Measurements from ENCODE around the gene RALGDS.

GRCh38 chr9:133094842-133095393, 26.1 kb downstream of the RALGDS start:
- TF ChIP-seq ZFP3 (CRISPR knock-in tag; IDR thresholded peaks at IDR 0.05) (no peak), TCF4 (CRISPR knock-in tag; IDR thresholded peaks at IDR 0.05; ENCODE audit: borderline replicate concordance) (no peak), ARNTL (CRISPR knock-in tag; IDR thresholded peaks at IDR 0.05; ENCODE audit: borderline replicate concordance, low read depth) (no peak), ZC3H10 (CRISPR knock-in tag; IDR thresholded peaks at IDR 0.05) (no peak), ESRRG (CRISPR knock-in tag; IDR thresholded peaks at IDR 0.05) (no peak), ZFP30 (CRISPR knock-in tag; IDR thresholded peaks at IDR 0.05) (no peak)
- TF ChIP-seq, protein P1, sequence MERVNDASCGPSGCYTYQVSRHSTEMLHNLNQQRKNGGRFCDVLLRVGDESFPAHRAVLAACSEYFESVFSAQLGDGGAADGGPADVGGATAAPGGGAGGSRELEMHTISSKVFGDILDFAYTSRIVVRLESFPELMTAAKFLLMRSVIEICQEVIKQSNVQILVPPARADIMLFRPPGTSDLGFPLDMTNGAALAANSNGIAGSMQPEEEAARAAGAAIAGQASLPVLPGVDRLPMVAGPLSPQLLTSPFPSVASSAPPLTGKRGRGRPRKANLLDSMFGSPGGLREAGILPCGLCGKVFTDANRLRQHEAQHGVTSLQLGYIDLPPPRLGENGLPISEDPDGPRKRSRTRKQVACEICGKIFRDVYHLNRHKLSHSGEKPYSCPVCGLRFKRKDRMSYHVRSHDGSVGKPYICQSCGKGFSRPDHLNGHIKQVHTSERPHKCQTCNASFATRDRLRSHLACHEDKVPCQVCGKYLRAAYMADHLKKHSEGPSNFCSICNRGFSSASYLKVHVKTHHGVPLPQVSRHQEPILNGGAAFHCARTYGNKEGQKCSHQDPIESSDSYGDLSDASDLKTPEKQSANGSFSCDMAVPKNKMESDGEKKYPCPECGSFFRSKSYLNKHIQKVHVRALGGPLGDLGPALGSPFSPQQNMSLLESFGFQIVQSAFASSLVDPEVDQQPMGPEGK (CRISPR knock-in tag; IDR thresholded peaks at IDR 0.05; ENCODE audit: borderline replicate concordance): no peak
